Activated CD4-positive, CD25-positive, alpha-beta regulatory T cell treated with anti-CD3 and anti-CD28 coated beads, Interleukin-2, amount 50 U/mL, for 16 hours (primary cell): Measurements from ENCODE around the gene NTPCR.

Experiments used
- DNase-seq: peaks from one replicate; pipeline ENCODE4 v3.0.0-alpha.2; 2020; ENCODE audit warnings: low read depth, low spot score

The NTPCR gene

GRCh38 chr1:232962761-232963745 is 12.6 kb downstream of the NTPCR start:
- DNase-seq = no peak

GRCh38 chr1:232964601-232965000 is 14.2 kb downstream of the NTPCR start:
- no peak for DNase-seq

- no peak for DNase-seq
Measured at GRCh38 chr1:232965124-232965911, 14.9 kb downstream of the NTPCR start.

- DNase-seq = no peak
Measured at GRCh38 chr1:232965912-232966217, 15.5 kb downstream of the NTPCR start.

- DNase-seq = no peak
Measured at GRCh38 chr1:232966663-232967062, 16.3 kb downstream of the NTPCR start.

GRCh38 chr1:232968391-232968790 is 18.0 kb downstream of the NTPCR start:
- DNase-seq = no peak

GRCh38 chr1:232968965-232969364 is 18.6 kb downstream of the NTPCR start:
- DNase-seq = no peak

GRCh38 chr1:232969799-232970198 is 19.4 kb downstream of the NTPCR start:
- no peak for DNase-seq

- DNase-seq = no peak
Measured at GRCh38 chr1:232970508-232970907, 20.1 kb downstream of the NTPCR start.

GRCh38 chr1:232973652-232974611 is 23.5 kb downstream of the NTPCR start:
- no peak for DNase-seq

GRCh38 chr1:232974971-232975370 is 24.6 kb downstream of the NTPCR start:
- no peak for DNase-seq

- DNase-seq = no peak
Measured at GRCh38 chr1:232978091-232978634, 27.8 kb downstream of the NTPCR start.

GRCh38 chr1:232978815-232979214 is 28.4 kb downstream of the NTPCR start:
- no peak for DNase-seq

GRCh38 chr1:232979558-232979957 is 29.1 kb downstream of the NTPCR start:
- DNase-seq = no peak

GRCh38 chr1:232980355-232980978 is 30.1 kb downstream of the NTPCR start:
- DNase-seq = no peak

GRCh38 chr1:232980986-232981560 is 30.7 kb downstream of the NTPCR start:
- DNase-seq = no peak

GRCh38 chr1:232982238-232982944 is 32.0 kb downstream of the NTPCR start:
- no peak for DNase-seq

- DNase-seq = no peak
Measured at GRCh38 chr1:232983375-232983774, 33.0 kb downstream of the NTPCR start.

- no peak for DNase-seq
Measured at GRCh38 chr1:232983817-232984567, 33.6 kb downstream of the NTPCR start.
